Adrenal gland (tissue), 12 donors: ENCODE measurements around the gene TENM4. TPM values are rescaled to one million over a fixed set of nuclear protein-coding genes. Genes with fewer than 3 reads are reported as not detected.

Experiments used
- DNase-seq, 7 donors: peaks; one replicate each; pipeline ENCODE4 v3.0.0-alpha.2; 2019 to 2020
- H3K27ac ChIP-seq, 5 donors: fragments of 200-600 bp; sonication (generic) in 4 of 5; 1 replicate in 3 of 5; 2 replicates in 2 of 5; pipeline versions ENCODE4 v1.5.1 to v1.8.0; 2016 to 2020; ENCODE audit warnings: mild to moderate bottlenecking in 1 of 5
- H3K27me3 ChIP-seq: fragments of 200-600 bp; 2 replicates; pipeline ENCODE4 v1.8.0; 2021
- H3K36me3 ChIP-seq, 2 donors: fragments of 200-600 bp; replicated peaks in 1 of 2; 1 replicate in 1 of 2; 2 replicates in 1 of 2; pipeline versions ENCODE4 v1.5.1 to v1.8.0; 2018 to 2022
- H3K4me1 ChIP-seq, 2 donors: fragments of 200-600 bp; replicated peaks in 1 of 2; 1 replicate in 1 of 2; 2 replicates in 1 of 2; pipeline versions ENCODE4 v1.5.1 to v1.8.0; 2018 to 2021
- H3K4me3 ChIP-seq, 4 donors: fragments of 200-600 bp; sonication (generic) in 3 of 4; one replicate each; pipeline ENCODE4 v1.5.1; 2016 to 2018
- H3K9me3 ChIP-seq, 3 donors: fragments of 200-600 bp; sonication (generic) in 1 of 3; replicated peaks in 1 of 3; 1 replicate in 2 of 3; 2 replicates in 1 of 3; pipeline versions ENCODE4 v1.5.1 to v1.8.0; 2016 to 2021
- CTCF ChIP-seq, 6 experiments: fragments of 450-650 bp in 4 of 6; fragments of 200-600 bp in 2 of 6; sonication (generic) in 1 of 6; IDR thresholded peaks; 1 replicate in 5 of 6; 2 replicates in 1 of 6; pipeline versions ENCODE4 v1.5.1 to v1.8.0; 2016 to 2021; ENCODE audit warnings: antibody characterized with exemption in 6 of 6, mild to moderate bottlenecking in 2 of 6, moderate library complexity in 1 of 6
- POLR2A ChIP-seq, 2 donors: fragments of 450-650 bp; IDR thresholded peaks; one replicate each; pipeline ENCODE4 v1.6.1; 2017; ENCODE audit warnings: antibody characterized with exemption in 2 of 2, mild to moderate bottlenecking in 2 of 2, moderate library complexity in 1 of 2
- WGBS, 4 donors: extraction: QIAGEN DNeasy Blood & Tissue Kit in 2 of 4; methylation state at CpG; one replicate each; pipeline versions ENCODE4 v1.1.5 to v1.1.7; 2013 to 2017; 5-methylcytosine and 5-hydroxymethylcytosine counted together
- intact Hi-C, 2 donors: fragments of 100-400 bp; cut with DNase I; formaldehyde crosslinking; loops; one replicate each; pipeline versions ENCODE4 v1.14.1 to v1.15.0; 2022 to 2023
- polyA plus RNA-seq, 3 donors: library from polyadenylated mRNA; stranded (reverse); fragments of 200-250 nt in 2 of 3; fragments of 350-450 nt in 1 of 3; fragmentation: Illumina TruSeq in 1 of 3; extraction: RNeasy Lipid Tissue Mini Kit (QIAGEN cat#74804) in 1 of 3; gene quantifications; one replicate each; pipeline ENCODE4 v1.2.3, GENCODE V29; 2013 to 2014
- total RNA-seq, 9 donors: library from RNA; depleted of rRNA in 4 of 9; stranded (reverse); fragments of >200 nt in 4 of 9; fragments of 120-200 nt in 1 of 9; fragmentation: NEBNext Ultra II Directional in 1 of 9; extraction: Animal tissue kit (Norgen Biotek cat#: 25700) in 1 of 9; gene quantifications; one replicate each; pipeline versions ENCODE4 v1.1.0 to v1.2.4, GENCODE V29; 2013 to 2023
- donor health status: healthy with polysubstance abuse.
- donor health status: Bipolar disorder and iron deficiency.
- donor health status: DM: yes; HTN: yes; CAD: no.
- donor health status: DM: no; HTN: no; CAD: no.
- donor health status: DM: no; HTN: no; CAD: no.
- donor health status: DM: yes; HTN: yes; CAD: no.

The TENM4 gene
- total and polyA plus RNA-seq, 12 donors, result 0.74 to 24.9 (median 6.7) TPM

- H3K36me3 ChIP-seq, result no peaks in the 10 kb centered on the region
- no peaks in the 10 kb centered on the region for H3K9me3 ChIP-seq
- no peak overlapping the region for H3K27ac ChIP-seq
- no peaks in the 10 kb centered on the region for H3K4me1 ChIP-seq
- H3K27me3 ChIP-seq, result no peaks in the 10 kb centered on the region
- WGBS, 4 donors, result 52 to 84% (median 67%) methylated on average over 4 to 5 of the region's 5 CpGs
- TF ChIP-seq CTCF (IDR thresholded peaks at IDR 0.05) (no peak), POLR2A (IDR thresholded peaks at IDR 0.05) (no peak)
- no peak overlapping the region for H3K4me3 ChIP-seq
- intact Hi-C loops, result no loop called here
- no peak for DNase-seq
Observed at GRCh38 chr11:79352349-79352703, 88.5 kb downstream of the TENM4 start.

DNA sequence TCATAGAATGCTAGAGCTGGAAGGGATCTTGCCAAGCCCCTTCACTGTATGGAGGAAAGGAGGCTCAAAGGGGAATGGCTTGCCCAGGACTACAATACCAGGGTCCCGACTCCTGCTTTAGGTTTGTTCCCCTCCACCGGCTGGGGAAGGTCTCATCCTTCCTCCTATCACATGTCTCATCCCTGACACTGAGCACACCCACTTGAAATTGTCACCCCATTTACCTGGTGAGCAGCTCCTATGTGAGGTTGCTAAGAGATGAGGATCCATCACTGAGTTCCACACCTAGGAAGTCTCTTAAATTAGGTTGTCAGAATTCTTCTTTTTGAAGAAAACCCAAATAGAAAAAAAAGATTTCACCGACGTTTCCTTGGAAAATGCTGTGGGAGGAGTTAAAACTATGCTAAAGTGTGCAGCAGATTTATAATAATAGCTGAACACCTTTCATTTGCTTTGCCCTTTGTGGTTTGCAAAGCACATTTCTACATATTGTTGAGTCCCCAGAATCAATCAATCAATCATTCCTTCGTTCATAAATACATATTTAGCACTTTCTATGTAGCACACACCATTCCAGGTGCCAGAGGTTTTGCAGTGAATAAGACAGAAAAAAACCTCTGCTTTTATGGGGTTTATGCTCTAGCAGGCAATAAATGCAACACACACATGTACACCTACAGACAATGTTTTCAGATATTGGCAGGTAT, 91.7 kb downstream of the TENM4 start:
- H3K36me3 ChIP-seq, result no peaks in the 10 kb centered on the region
- no peaks in the 10 kb centered on the region for H3K27me3 ChIP-seq
- intact Hi-C loops, result no loop called here
- 79 to 83% (median 81%) methylated on average over 5 of the region's 5 CpGs for WGBS, 4 donors
- TF ChIP-seq CTCF (IDR thresholded peaks at IDR 0.05) (no peak), POLR2A (IDR thresholded peaks at IDR 0.05) (no peak)
- H3K4me3 ChIP-seq, result no peak overlapping the region
- H3K27ac ChIP-seq, result no peak overlapping the region
- H3K9me3 ChIP-seq, result no peaks in the 10 kb centered on the region
- no peaks in the 10 kb centered on the region for H3K4me1 ChIP-seq
- no peak for DNase-seq

GRCh38 chr11:79346021-79346420, 94.8 kb downstream of the TENM4 start:
- Histone ChIP-seq H3K4me1 (no peaks in the 10 kb centered on the region), H3K27me3 (no peaks in the 10 kb centered on the region), H3K36me3 (no peaks in the 10 kb centered on the region), H3K27ac (no peak overlapping the region), H3K9me3 (no peaks in the 10 kb centered on the region), H3K4me3 (no peak overlapping the region)
- TF ChIP-seq POLR2A (IDR thresholded peaks at IDR 0.05) (no peak), CTCF (IDR thresholded peaks at IDR 0.05) (no peak)
- 77 to 82% (median 77%) methylated on average over 8 of the region's 8 CpGs for WGBS, 4 donors
- intact Hi-C loops, result no loop called here
- DNase-seq, result no peak

- intact Hi-C loops, result no loop called here
- Histone ChIP-seq H3K4me1 (no peaks in the 10 kb centered on the region), H3K27me3 (no peaks in the 10 kb centered on the region), H3K36me3 (no peaks in the 10 kb centered on the region), H3K9me3 (no peaks in the 10 kb centered on the region), H3K27ac (no peak overlapping the region), H3K4me3 (no peak overlapping the region)
- WGBS, 4 donors, result 78 to 84% (median 83%) methylated on average over 3 of the region's 3 CpGs
- TF ChIP-seq CTCF (IDR thresholded peaks at IDR 0.05), result no peak
- TF ChIP-seq POLR2A (IDR thresholded peaks at IDR 0.05), result no peak
- no peak for DNase-seq
Observed at GRCh38 chr11:79344753-79345294, 96.0 kb downstream of the TENM4 start.
